Activated CD8-positive, alpha-beta memory T cell treated with anti-CD3 and anti-CD28 coated beads for 48 hours (primary cell): ENCODE data around the gene GBF1.

Experiments
- DNase-seq, 3 experiments: peaks; one replicate each; pipeline ENCODE4 v3.0.0-alpha.2; 2020; ENCODE audit warnings: low read depth in 2 of 3, low spot score in 2 of 3

Gene GBF1

GRCh38 chr10:102420714-102421506, 175.6 kb downstream of the GBF1 start, which contains the start of gene FBXL15:
FBXL15 (plus strand) TSS chr10:102420836; CDS start chr10:102421130, 294 bp downstream.
- peak; percentile 93 to 98 (median 97) for DNase-seq

GRCh38 chr10:102421507-102421756, 176.1 kb downstream of the GBF1 start:
- DNase-seq = no peak

- no peak for DNase-seq
Observed at GRCh38 chr10:102421757-102422512, 176.6 kb downstream of the GBF1 start.

- DNase-seq = no peak
Observed at GRCh38 chr10:102422545-102423129, 177.3 kb downstream of the GBF1 start.

- no peak for DNase-seq
Observed at GRCh38 chr10:102423372-102423968, 178.1 kb downstream of the GBF1 start.

GRCh38 chr10:102424145-102424544, 178.8 kb downstream of the GBF1 start:
- DNase-seq = no peak

- no peak for DNase-seq
Observed at GRCh38 chr10:102424916-102425315, 179.6 kb downstream of the GBF1 start.

GRCh38 chr10:102425444-102425843, 180.1 kb downstream of the GBF1 start:
- no peak for DNase-seq

GRCh38 chr10:102426803-102427287, 181.5 kb downstream of the GBF1 start:
- no peak for DNase-seq

GRCh38 chr10:102429468-102429867, 184.1 kb downstream of the GBF1 start:
- no peak for DNase-seq

GRCh38 chr10:102431452-102432124, 186.3 kb downstream of the GBF1 start:
- no peak for DNase-seq
